Measurements from ENCODE around the gene SNX7.

GRCh38 chr1:98706173-98706843 is 44.8 kb downstream of the SNX7 start:
- TF ChIP-seq CTCF (IDR thresholded peaks at IDR 0.05) (no peak), POLR2A (IDR thresholded peaks at IDR 0.05) (no peak)
